NT2/D1 (cell line): ENCODE measurements around the gene INO80D.
"Not testable (repeated sequence)": the region's sequence is repeated elsewhere in the genome, so short reads cannot be mapped to it uniquely, and the experiment has no call there.

Source experiments
- DNase-seq: peaks from one replicate; pipeline ENCODE4 v3.0.0-alpha.2; 2011; ENCODE audit warnings: low read depth, low spot score
- H3K27me3 ChIP-seq: 2 replicates; pipeline ENCODE4 v1.6.0; 2011; ENCODE audit warnings: mild to moderate bottlenecking; ENCODE audit not compliant: insufficient read length, insufficient read depth
- H3K36me3 ChIP-seq: 2 replicates; pipeline ENCODE4 v1.6.1; 2011; ENCODE audit warnings: mild to moderate bottlenecking, low read length, mixed read lengths; ENCODE audit not compliant: insufficient read depth, insufficient read length
- H3K4me1 ChIP-seq: 2 replicates; pipeline ENCODE4 v1.5.1; 2011; ENCODE audit not compliant: insufficient read depth, insufficient read length
- H3K4me3 ChIP-seq: 2 replicates; pipeline ENCODE4 v1.5.1; 2011; ENCODE audit warnings: low read depth; ENCODE audit not compliant: insufficient read length
- H3K9ac ChIP-seq: 2 replicates; pipeline ENCODE4 v1.6.0; 2011; ENCODE audit warnings: low read depth; ENCODE audit not compliant: insufficient read length
- H3K9me3 ChIP-seq: 2 replicates; pipeline ENCODE4 v1.5.1; 2011; ENCODE audit warnings: mild to moderate bottlenecking, low read length; ENCODE audit not compliant: insufficient read depth
- SUZ12 ChIP-seq: IDR thresholded peaks from 2 replicates; pipeline ENCODE4 v1.6.1; 2011; ENCODE audit not compliant: insufficient read length, insufficient read depth; ENCODE audit errors: extremely low read depth
- YY1 ChIP-seq: IDR thresholded peaks from 2 replicates; pipeline ENCODE4 v1.6.1; 2011; ENCODE audit not compliant: insufficient read length, insufficient read depth
- ZNF274 ChIP-seq: IDR thresholded peaks from 2 replicates; pipeline ENCODE4 v1.6.1; 2011; ENCODE audit warnings: mild to moderate bottlenecking, low read depth, low read length

The INO80D gene

DNA sequence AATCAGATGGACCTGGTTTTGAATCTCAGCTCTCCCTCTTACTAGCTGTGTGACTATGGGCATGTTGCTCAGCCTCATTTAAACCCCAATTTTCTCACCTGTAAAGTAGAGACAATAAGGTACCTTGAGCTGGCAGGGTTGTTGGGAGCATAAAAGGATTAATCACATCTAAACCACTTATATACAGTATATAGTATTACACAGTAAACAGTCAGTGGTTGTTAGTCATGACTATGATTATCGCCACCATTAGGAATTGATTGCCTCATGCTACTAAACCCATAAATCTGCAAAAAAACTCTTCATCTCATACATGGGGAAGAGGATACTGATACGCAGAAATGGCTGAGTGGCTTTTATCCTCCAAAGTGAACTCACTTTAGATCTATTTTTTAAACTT, 65.8 kb downstream of the INO80D start:
- no peak overlapping the region for H3K4me3 ChIP-seq
- no peaks in the 10 kb centered on the region for H3K4me1 ChIP-seq
- no peak overlapping the region for H3K9ac ChIP-seq
- no peak for DNase-seq
- H3K9me3 ChIP-seq, result peaks cover 30% of the 10 kb centered on the region; the same call in 1 of the 2 replicates
- peaks cover 42% of the 10 kb centered on the region for H3K36me3 ChIP-seq
- TF ChIP-seq ZNF274 (no peak), SUZ12 (no peak), YY1 (no peak)
- no peaks in the 10 kb centered on the region for H3K27me3 ChIP-seq

DNA sequence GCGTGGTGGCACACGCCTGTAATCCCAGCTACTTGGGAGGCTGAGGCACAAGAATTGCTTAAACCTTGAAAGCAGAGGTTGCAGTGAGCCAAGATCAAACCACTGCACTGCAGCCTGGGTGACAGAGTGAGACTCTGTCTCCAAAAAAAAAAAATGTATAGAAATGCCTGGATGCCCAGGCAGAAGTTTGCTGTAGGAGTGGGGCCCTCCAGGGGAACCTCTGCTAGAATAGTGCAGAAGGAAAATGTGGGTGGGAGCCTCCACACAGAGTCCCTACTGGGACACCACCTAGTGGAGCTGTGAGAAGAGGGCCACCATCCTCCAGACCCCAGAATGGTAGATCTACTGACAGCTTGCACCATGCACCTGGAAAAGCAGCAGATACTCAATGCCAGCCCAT, 70.2 kb downstream of the INO80D start:
- H3K4me3 ChIP-seq, H3K27me3 ChIP-seq, DNase-seq, H3K4me1 ChIP-seq, H3K9ac ChIP-seq: not testable (repeated sequence)
- peaks cover 46% of the 10 kb centered on the region for H3K36me3 ChIP-seq
- peaks cover 36% of the 10 kb centered on the region; the same call in 1 of the 2 replicates for H3K9me3 ChIP-seq

DNA sequence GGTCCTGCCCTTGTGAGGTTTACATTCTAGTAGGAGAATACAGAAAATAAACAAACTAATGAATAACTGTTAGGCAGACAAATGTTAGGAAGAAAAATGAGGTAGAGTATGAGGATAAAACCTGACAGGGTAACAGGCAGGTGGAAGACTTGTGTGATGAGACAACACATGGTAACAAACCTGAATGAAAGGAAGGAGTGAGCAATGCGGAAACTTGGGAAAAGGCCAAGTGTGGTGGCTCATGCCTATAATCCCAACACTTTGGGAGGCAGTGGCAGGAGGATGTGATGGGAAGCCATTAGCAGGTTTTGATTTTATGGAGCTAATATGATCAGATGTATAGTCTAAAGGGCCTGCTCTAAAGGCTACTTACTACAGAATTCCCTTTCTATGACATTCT, 74.2 kb downstream of the INO80D start:
- Histone ChIP-seq H3K4me1 (no peaks in the 10 kb centered on the region), H3K4me3 (no peak overlapping the region), H3K9me3 (peaks cover 22% of the 10 kb centered on the region; the same call in 1 of the 2 replicates), H3K27me3 (no peaks in the 10 kb centered on the region), H3K9ac (no peak overlapping the region), H3K36me3 (peaks cover 40% of the 10 kb centered on the region)
- no peak for DNase-seq
- TF ChIP-seq YY1 (no peak), ZNF274 (no peak)

DNA sequence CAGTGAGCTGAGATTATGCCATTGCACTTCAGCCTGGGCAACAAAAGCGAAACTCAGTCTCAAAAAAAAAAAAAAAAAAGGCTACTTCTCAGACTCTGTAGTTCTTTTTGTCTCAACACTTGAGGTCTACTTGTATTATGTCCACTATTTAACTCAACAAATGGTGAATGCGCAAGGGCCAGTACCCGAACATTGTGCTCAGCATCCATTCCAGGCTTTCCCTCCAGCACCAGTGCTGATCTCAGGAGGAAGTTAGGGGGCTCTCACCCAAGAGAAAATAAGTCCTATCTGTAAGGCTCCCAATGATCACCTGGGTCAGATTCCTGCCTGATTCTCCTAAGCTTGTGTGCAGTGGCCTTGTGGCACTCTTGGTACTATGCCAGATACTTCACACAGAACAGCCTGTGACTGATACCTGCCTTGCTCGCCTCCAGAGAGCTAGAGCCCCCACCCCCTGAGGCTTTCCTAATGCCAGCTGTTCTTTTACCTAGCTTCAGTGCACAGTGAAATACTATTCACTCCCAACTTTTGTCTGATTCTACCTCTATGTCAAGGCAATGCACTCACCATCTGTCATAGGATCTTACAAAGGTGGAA, 74.9 kb downstream of the INO80D start:
- no peak for DNase-seq
- TF ChIP-seq SUZ12 (no peak), ZNF274 (no peak), YY1 (no peak)
- Histone ChIP-seq H3K9ac (no peak overlapping the region), H3K4me1 (no peaks in the 10 kb centered on the region), H3K9me3 (peaks cover 15% of the 10 kb centered on the region; the same call in 1 of the 2 replicates), H3K4me3 (no peak overlapping the region), H3K36me3 (peaks cover 37% of the 10 kb centered on the region), H3K27me3 (no peaks in the 10 kb centered on the region)

DNA sequence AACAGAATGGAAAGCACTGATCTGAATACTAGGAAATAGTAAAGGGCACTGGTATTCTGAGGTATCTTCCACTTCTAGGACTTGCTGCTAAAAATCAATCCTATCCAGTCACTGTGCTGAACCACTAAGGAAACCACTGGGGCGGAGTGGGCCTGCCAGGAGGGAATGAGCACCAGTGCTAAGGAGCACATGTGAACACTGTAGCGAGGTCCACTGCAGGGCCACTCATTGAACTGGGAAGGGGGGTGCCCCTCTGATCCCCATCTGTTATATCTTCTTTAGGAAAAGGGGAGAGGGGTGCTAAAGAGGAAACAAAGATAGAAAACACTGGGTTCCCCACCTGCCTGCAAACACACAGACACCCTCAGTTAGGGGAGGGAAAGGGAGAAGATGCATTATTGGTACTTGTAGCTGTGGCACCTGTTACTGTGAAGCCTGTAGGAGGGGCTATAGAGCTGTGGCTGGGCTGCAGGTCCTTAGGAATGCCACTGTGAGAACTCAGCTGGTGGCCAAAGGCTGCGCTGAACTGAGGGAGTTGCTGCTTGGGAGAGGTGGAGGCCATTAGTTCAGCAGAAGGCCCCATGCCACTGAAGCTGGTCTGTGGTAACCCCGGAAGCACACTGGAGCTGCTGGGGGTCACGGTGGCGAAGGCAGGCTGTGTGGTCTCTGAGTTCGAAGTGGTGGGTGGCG, 81.8 kb downstream of the INO80D start:
- no peak overlapping the region for H3K4me3 ChIP-seq

GRCh38 chr2:206002440-206002839, 83.5 kb downstream of the INO80D start:
- Histone ChIP-seq H3K36me3 (peaks cover 40% of the 10 kb centered on the region), H3K9ac (no peak overlapping the region), H3K4me1 (no peaks in the 10 kb centered on the region)

More for the DNA sequence above, 81.8 kb downstream of the INO80D start:
- peaks cover 46% of the 10 kb centered on the region for H3K36me3 ChIP-seq
- H3K27me3 ChIP-seq, result no peaks in the 10 kb centered on the region
- DNase-seq, result peak; percentile 46
- no peaks in the 10 kb centered on the region for H3K9me3 ChIP-seq
- no peak overlapping the region for H3K9ac ChIP-seq
- H3K4me1 ChIP-seq, result no peaks in the 10 kb centered on the region
- TF ChIP-seq ZNF274 (no peak), YY1 (no peak), SUZ12 (no peak)

DNA sequence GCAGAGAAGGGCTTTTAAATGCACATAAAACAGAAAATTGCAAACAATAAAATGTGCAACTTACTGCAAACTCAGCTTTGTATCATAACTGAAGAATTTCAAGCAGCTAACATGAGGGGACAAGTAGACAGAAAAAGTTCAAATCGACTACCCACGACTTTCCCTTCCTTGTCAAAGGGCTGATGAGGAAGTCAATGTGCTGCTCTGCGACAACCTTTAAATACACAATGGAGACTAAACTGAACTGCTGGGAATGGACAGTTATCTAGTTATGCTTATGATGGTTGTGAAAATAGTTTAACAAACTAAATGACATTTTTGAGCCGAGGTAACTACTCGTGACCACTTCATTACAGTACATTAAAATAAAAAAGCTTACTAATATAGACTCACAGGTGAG, 84.1 kb downstream of the INO80D start:
- Histone ChIP-seq H3K4me1 (no peaks in the 10 kb centered on the region), H3K9me3 (no peaks in the 10 kb centered on the region), H3K36me3 (peaks cover 35% of the 10 kb centered on the region), H3K27me3 (no peaks in the 10 kb centered on the region), H3K9ac (no peak overlapping the region), H3K4me3 (no peak overlapping the region)
- no peak for DNase-seq
- TF ChIP-seq SUZ12 (no peak), ZNF274 (no peak), YY1 (no peak)

More at GRCh38 chr2:206002440-206002839, 83.5 kb downstream of the INO80D start:
- Histone ChIP-seq H3K9me3 (no peaks in the 10 kb centered on the region), H3K4me3 (no peak overlapping the region), H3K27me3 (no peaks in the 10 kb centered on the region)
- DNase-seq, result no peak
- no peak for TF ChIP-seq YY1
- no peak for TF ChIP-seq SUZ12
- no peak for TF ChIP-seq ZNF274
